ENCODE measurements around the gene ARAP2.

- no peak for TF ChIP-seq CTCF (IDR thresholded peaks at IDR 0.05)
- TF ChIP-seq POLR2A (IDR thresholded peaks at IDR 0.05), result no peak
Measured at GRCh38 chr4:36214735-36215485, 29.4 kb downstream of the ARAP2 start.

Data from lower leg skin (tissue), 3 donors.